ENCODE measurements around the gene SLMAP. TPM values are rescaled to one million over a fixed set of nuclear protein-coding genes. Genes with fewer than 3 reads are reported as not detected.

Gene SLMAP
- total and polyA plus RNA-seq, 2 experiments from 2014 or later = 32.1 to 73.0 TPM

GRCh38 chr3:57960174-57960505 lies 204.0 kb downstream of the SLMAP start:
- Mint-ChIP-seq H3K36me3 (ENCODE audit: low read depth) (no peaks in the 10 kb centered on the region), H3K27me3 (ENCODE audit: insufficient read depth, low read depth, poor library complexity) (peaks cover 10% of the 10 kb centered on the region), H3K27ac (no peak overlapping the region; the same call in 1 of the 2 replicates), H3K4me3 (no peak overlapping the region), H3K9me3 (no peaks in the 10 kb centered on the region), H3K4me1 (peaks cover 8% of the 10 kb centered on the region)
- Histone ChIP-seq H3K79me2 (replicated peaks; ENCODE audit: insufficient read depth) (no peaks in the 10 kb centered on the region), H3K4me3 (no peak overlapping the region), H3F3A (replicated peaks; ENCODE audit: low read depth) (0 out of 2 replicates have a peak, but pooled peaks cover 2% of the 10 kb centered on the region), H3K4me2 (no peak overlapping the region), H4K20me1 (replicated peaks; ENCODE audit: insufficient read depth) (no peaks in the 10 kb centered on the region), H2AFZ (peak overlapping the region; percentile 92), H3K36me3 (ENCODE audit: insufficient read depth) (no peaks in the 10 kb centered on the region), H3K27me3 (ENCODE audit: insufficient read depth) (no peaks in the 10 kb centered on the region), H3K9me2 (ENCODE audit: insufficient read depth) (no peaks in the 10 kb centered on the region), H3K4me1 (ENCODE audit: insufficient read depth) (peaks cover 9% of the 10 kb centered on the region; the same call in 1 of the 2 replicates), H3K27ac (ENCODE audit: low read depth) (0 out of 2 replicates have a peak overlapping the region, but pooled peaks have one; percentile 39)
- ATAC-seq = peak; percentile 17; the same call in 2 of the 3 replicates
- TF ChIP-seq EZH2phosphoT487 (IDR thresholded peaks at IDR 0.05; ENCODE audit: unreplicated experiment) (no peak), POLR2AphosphoS5 (IDR thresholded peaks at IDR 0.05; ENCODE audit: low read depth) (no peak), ZNF114 (CRISPR knock-in tag; IDR thresholded peaks at IDR 0.05) (no peak), ZNF462 (CRISPR knock-in tag; IDR thresholded peaks at IDR 0.05) (no peak), CTCF (conservative IDR thresholded peaks at IDR 0.05; ENCODE audit: low read depth in 2 of 2) (no peak), JUNB (IDR thresholded peaks at IDR 0.05; ENCODE audit: unreplicated experiment) (no peak), ETS1 (IDR thresholded peaks at IDR 0.05) (no peak), CREB1 (CRISPR knock-in tag; IDR thresholded peaks at IDR 0.05; ENCODE audit: low read depth) (no peak), NANOG (IDR thresholded peaks at IDR 0.05; ENCODE audit: borderline replicate concordance) (no peak), STAT1 (IDR thresholded peaks at IDR 0.05; ENCODE audit: unreplicated experiment) (no peak)
- DNase-seq (ENCODE audit: low spot score) = no peak
